Measurements from ENCODE around the gene LIG3. TPM values are rescaled to one million over a fixed set of nuclear protein-coding genes. Genes with fewer than 3 reads are reported as not detected.

LIG3 gene
- total RNA-seq, 1 donor from 2014 or later = 29.7 TPM

DNA sequence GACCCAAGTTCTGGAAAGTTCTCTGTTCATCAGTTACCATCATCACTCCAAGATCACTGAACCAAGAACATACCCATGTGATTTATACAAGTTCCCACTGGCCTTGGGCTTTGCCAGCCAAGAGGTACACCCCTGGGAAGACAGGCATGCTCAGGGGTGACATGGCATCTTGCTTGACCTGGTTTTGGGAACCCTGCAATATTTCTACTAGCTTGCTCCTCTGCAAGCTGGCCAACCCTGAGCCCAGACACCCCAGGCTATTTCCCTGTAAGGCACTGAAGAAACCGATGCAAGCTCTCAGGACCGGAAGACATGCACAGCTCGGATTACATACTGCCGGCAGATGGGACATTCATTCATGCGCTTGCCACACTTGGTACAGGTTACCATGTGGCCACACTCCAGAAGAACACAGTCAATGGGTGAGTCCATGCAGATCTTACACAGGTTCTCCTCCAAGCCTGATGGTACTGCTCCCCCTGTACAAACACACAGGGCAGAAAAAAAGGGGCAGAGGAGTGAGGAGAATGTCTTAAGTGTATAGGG lies 31.4 kb downstream of the LIG3 start:
- DNase-seq (no peak), ATAC-seq (no peak)
- Histone ChIP-seq H3K4me3 (no peak overlapping the region), H3K9me3 (no peaks in the 10 kb centered on the region), H3K27me3 (no peaks in the 10 kb centered on the region), H3K36me3 (peaks cover 77% of the 10 kb centered on the region), H3K4me1 (no peaks in the 10 kb centered on the region), H3K27ac (no peak overlapping the region)
- TF ChIP-seq, protein P1, sequence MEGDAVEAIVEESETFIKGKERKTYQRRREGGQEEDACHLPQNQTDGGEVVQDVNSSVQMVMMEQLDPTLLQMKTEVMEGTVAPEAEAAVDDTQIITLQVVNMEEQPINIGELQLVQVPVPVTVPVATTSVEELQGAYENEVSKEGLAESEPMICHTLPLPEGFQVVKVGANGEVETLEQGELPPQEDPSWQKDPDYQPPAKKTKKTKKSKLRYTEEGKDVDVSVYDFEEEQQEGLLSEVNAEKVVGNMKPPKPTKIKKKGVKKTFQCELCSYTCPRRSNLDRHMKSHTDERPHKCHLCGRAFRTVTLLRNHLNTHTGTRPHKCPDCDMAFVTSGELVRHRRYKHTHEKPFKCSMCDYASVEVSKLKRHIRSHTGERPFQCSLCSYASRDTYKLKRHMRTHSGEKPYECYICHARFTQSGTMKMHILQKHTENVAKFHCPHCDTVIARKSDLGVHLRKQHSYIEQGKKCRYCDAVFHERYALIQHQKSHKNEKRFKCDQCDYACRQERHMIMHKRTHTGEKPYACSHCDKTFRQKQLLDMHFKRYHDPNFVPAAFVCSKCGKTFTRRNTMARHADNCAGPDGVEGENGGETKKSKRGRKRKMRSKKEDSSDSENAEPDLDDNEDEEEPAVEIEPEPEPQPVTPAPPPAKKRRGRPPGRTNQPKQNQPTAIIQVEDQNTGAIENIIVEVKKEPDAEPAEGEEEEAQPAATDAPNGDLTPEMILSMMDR (IDR thresholded peaks at IDR 0.05) = no peak
- intact Hi-C loops (cut with DNase I) = no loop called here

DNA sequence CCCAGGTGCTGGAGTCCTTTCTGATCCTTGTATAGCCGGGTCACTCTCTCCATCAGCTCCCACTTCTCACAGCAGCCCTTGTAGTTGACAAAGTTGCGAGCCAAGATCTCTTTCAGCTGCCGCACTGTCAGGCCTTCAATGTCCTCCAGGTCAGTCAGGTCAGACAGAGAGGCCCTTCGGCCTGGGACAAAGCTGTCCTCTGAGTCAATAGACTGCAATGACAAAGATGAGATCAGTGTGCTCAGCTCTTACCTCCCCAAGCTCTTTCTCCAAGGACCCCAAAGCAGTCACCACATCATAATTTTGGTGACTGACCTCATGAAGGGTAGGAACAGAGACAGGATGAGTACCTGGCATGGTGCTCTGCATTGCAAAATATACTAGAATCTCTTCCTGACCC lies 36.1 kb downstream of the LIG3 start:
- no peak overlapping the region for H3K4me3 ChIP-seq
- no peak for DNase-seq
- H3K27ac ChIP-seq = no peak overlapping the region
- TF ChIP-seq, protein P1 (IDR thresholded peaks at IDR 0.05) = no peak
- H3K9me3 ChIP-seq = no peaks in the 10 kb centered on the region
- H3K36me3 ChIP-seq = peaks cover 67% of the 10 kb centered on the region
- intact Hi-C loops (cut with DNase I) = no loop called here
- no peak for ATAC-seq
- H3K27me3 ChIP-seq = no peaks in the 10 kb centered on the region
- no peaks in the 10 kb centered on the region for H3K4me1 ChIP-seq

DNA sequence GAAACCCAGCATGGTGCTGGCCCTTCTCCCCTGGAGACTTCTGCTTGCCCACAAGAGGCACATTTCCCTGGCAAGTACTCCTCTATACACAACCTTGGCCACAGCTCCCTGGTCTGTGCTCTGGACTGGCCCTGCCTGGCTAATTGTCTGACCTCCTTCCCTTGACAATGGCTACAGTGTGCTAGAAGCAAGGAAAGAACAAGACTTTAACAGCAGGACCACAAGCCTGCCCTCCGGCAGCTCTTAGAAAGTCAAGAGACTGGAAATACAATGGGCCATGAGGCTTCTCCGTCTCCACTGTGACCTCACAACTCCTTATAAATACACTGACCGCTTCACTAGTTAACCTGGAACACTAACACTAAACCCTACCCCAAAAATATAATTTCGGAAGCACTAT lies 36.7 kb downstream of the LIG3 start:
- Histone ChIP-seq H3K4me1 (peaks cover 3% of the 10 kb centered on the region), H3K27me3 (no peaks in the 10 kb centered on the region), H3K36me3 (peaks cover 60% of the 10 kb centered on the region), H3K4me3 (no peak overlapping the region), H3K9me3 (no peaks in the 10 kb centered on the region), H3K27ac (no peak overlapping the region)
- DNase-seq = no peak
- TF ChIP-seq, protein P1 (IDR thresholded peaks at IDR 0.05) = no peak
- intact Hi-C loops (cut with DNase I) = no loop called here
- ATAC-seq = no peak

DNA sequence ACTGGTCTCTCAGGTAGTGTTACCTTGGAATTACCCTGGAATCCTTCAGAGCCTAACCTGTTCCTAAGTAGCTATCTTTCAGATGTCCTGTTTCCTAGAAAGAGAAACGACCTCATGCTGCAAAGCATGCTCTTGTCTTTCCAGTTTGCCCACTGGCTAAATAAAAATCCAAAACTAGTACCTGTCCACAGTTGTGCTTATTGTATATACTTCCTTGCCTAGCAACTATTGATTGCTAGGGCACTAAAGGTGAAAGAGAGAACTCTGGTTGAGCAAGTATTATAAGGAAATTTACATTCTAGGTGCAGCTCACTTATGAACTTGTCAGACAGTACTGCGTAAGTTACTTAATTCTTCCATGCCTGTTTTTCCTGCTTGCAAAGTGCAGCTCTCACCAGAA lies 38.5 kb downstream of the LIG3 start:
- ATAC-seq = no peak
- Histone ChIP-seq H3K27me3 (no peaks in the 10 kb centered on the region), H3K4me3 (no peak overlapping the region), H3K36me3 (peaks cover 54% of the 10 kb centered on the region), H3K27ac (no peak overlapping the region), H3K4me1 (peaks cover 18% of the 10 kb centered on the region), H3K9me3 (no peaks in the 10 kb centered on the region)
- intact Hi-C loops (cut with DNase I) = no loop called here
- no peak for DNase-seq
- TF ChIP-seq, protein P1 (IDR thresholded peaks at IDR 0.05) = no peak

DNA sequence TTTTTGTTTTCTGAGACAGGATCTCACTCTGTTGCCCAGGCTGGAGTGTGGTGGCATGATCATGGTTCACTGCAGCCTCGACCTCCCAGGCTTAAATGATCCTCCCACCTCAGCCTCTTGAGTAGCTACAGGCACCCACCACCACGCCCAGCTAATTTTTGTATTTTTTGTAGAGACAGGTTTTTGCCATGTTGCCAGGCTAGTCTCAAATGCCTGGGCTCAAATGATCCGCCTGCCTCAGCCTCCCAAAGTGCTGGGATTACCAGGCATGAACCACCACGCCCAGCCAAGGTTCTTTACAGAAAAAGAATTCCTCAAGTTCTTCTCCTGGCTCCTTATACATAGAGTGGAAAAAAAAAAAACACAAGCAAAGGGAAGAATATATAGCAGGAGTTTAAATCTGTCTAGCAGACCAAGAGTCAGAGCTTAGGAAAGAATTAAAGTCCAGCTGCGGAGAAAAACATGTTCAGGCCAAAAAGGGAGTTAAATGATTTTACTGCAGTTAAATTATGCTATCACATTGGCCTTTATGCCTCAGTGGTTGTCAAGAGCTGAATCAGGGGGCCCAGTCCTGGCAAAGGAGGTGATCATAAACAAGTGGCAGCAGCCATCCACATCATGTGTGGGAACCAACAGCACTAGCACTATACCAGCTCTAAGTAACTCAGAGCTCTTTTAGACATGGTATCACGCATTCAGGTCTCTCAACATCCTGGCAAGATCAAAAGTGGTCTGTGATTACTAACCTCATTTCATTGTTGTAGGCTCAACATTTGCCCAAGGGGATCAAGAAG lies 39.3 kb downstream of the LIG3 start:
- Histone ChIP-seq H3K9me3 (no peaks in the 10 kb centered on the region), H3K27ac (no peak overlapping the region), H3K36me3 (peaks cover 46% of the 10 kb centered on the region), H3K27me3 (no peaks in the 10 kb centered on the region), H3K4me3 (no peak overlapping the region), H3K4me1 (peaks cover 18% of the 10 kb centered on the region)
- TF ChIP-seq, protein P1 (IDR thresholded peaks at IDR 0.05) = no peak
- DNase-seq (no peak), ATAC-seq (no peak)
- intact Hi-C loops (cut with DNase I) = no loop called here
